PC-3 (cell line): ENCODE measurements around the gene SCN10A.

Experiments
- CTCF ChIP-seq: fragments of 300-600 bp; sonication (generic); conservative IDR thresholded peaks from 2 replicates; pipeline ENCODE4 v1.5.1; 2017; ENCODE audit warnings: antibody characterized with exemption, low read depth, mild to moderate bottlenecking, low read length
- EZH2 ChIP-seq: fragments of 300-600 bp; sonication (generic); IDR thresholded peaks from one replicate; pipeline ENCODE4 v1.6.1; 2017; ENCODE audit warnings: antibody characterized with exemption, mild to moderate bottlenecking, low read length; ENCODE audit not compliant: unreplicated experiment
- EZH2phosphoT487 ChIP-seq: fragments of 300-600 bp; sonication (generic); IDR thresholded peaks from 2 replicates; pipeline ENCODE4 v1.6.1; 2018; ENCODE audit warnings: mild to moderate bottlenecking, antibody characterized with exemption, low read length, borderline replicate concordance

- TF ChIP-seq CTCF: no peak
- no peak for TF ChIP-seq EZH2
- TF ChIP-seq EZH2phosphoT487: no peak
Measured at GRCh38 chr3:38755130-38755529, 60.9 kb downstream of the SCN10A start.
